HepG2 (cell line): Measurements from ENCODE around the gene NFATC4. TPM values are rescaled to one million over a fixed set of nuclear protein-coding genes. Genes with fewer than 3 reads are reported as not detected.
A peak's percentile ranks its signal among the peaks of the same experiment; 100 is the strongest.

Experiments used
- CEBPG ChIP-seq: IDR thresholded peaks from 2 replicates; pipeline ENCODE4 v1.6.1; 2016
- E2F5 ChIP-seq: sonication (generic); formaldehyde crosslinking; conservative IDR thresholded peaks from 2 replicates; pipeline ENCODE4 v1.4.0; 2020; ENCODE audit warnings: missing genetic modification reagents
- FOXA3 ChIP-seq: IDR thresholded peaks from 2 replicates; pipeline ENCODE4 v1.6.1; 2016; ENCODE audit warnings: missing genetic modification reagents, missing compliant biosample characterization
- GTF2F1 ChIP-seq: fragments of 150-350 bp; IDR thresholded peaks from 2 replicates; pipeline ENCODE4 v1.6.1; 2014; ENCODE audit warnings: low read length
- HOXA9 ChIP-seq: sonication (generic); formaldehyde crosslinking; IDR thresholded peaks from 2 replicates; pipeline ENCODE4 v1.8.1; 2022; ENCODE audit warnings: missing genetic modification reagents, mild to moderate bottlenecking, moderate library complexity, borderline replicate concordance
- IRX3 ChIP-seq: sonication (generic); formaldehyde crosslinking; IDR thresholded peaks from 2 replicates; pipeline ENCODE4 v1.8.1; 2023; ENCODE audit warnings: mild to moderate bottlenecking, low read depth, missing genetic modification reagents, borderline replicate concordance
- MED13 ChIP-seq: sonication (generic); formaldehyde crosslinking; IDR thresholded peaks from 2 replicates; pipeline ENCODE4 v1.5.0; 2020; ENCODE audit warnings: missing genetic modification reagents
- MTA3 ChIP-seq: sonication (generic); formaldehyde crosslinking; IDR thresholded peaks from 2 replicates; pipeline ENCODE4 v1.4.0; 2020; ENCODE audit warnings: missing genetic modification reagents
- NFE2L1 ChIP-seq: sonication (generic); formaldehyde crosslinking; IDR thresholded peaks from 2 replicates; pipeline ENCODE4 v1.4.0; 2020; ENCODE audit warnings: missing genetic modification reagents, mild to moderate bottlenecking, borderline replicate concordance
- NONO ChIP-seq, 2 experiments: fragments of 450-650 bp in 1 of 2; sonication (generic) in 1 of 2; formaldehyde crosslinking in 1 of 2; IDR thresholded peaks in 1 of 2; conservative IDR thresholded peaks in 1 of 2; 2 replicates each; pipeline versions ENCODE4 v1.6.1 to v1.8.0; 2017 to 2022; ENCODE audit warnings: mild to moderate bottlenecking in 1 of 2, missing genetic modification reagents in 1 of 2, moderate library complexity in 1 of 2
- NR2F6 ChIP-seq, 2 experiments: IDR thresholded peaks; 2 replicates each; pipeline ENCODE4 v1.6.1; 2016; ENCODE audit warnings: antibody characterized with exemption in 1 of 2, mild to moderate bottlenecking in 1 of 2
- SOX6 ChIP-seq, 2 experiments: fragments of 450-650 bp in 1 of 2; sonication (generic) in 1 of 2; formaldehyde crosslinking in 1 of 2; IDR thresholded peaks; 2 replicates each; pipeline versions ENCODE4 v1.4.0 to v1.6.1; 2017 to 2020; ENCODE audit warnings: antibody characterized with exemption in 1 of 2, mild to moderate bottlenecking in 1 of 2, missing genetic modification reagents in 1 of 2
- SYNCRIP ChIP-seq: fragments of 200-400 bp; formaldehyde crosslinking; IDR thresholded peaks from 2 replicates; pipeline ENCODE4 v1.6.1; 2018; ENCODE audit warnings: mild to moderate bottlenecking, low read depth, low read length; ENCODE audit not compliant: insufficient read depth
- TAF15 ChIP-seq: fragments of 200-400 bp; formaldehyde crosslinking; IDR thresholded peaks from one replicate; pipeline ENCODE4 v1.6.1; 2018; ENCODE audit warnings: mild to moderate bottlenecking, low read depth, low read length; ENCODE audit not compliant: poor library complexity, severe bottlenecking
- ZBTB26 ChIP-seq: IDR thresholded peaks from 2 replicates; pipeline ENCODE4 v1.6.1; 2016; ENCODE audit warnings: missing compliant biosample characterization, missing genetic modification reagents, borderline replicate concordance
- ZMAT5 ChIP-seq: sonication (generic); formaldehyde crosslinking; IDR thresholded peaks from 2 replicates; pipeline ENCODE4 v1.5.0; 2020; ENCODE audit warnings: mild to moderate bottlenecking, low read depth, missing genetic modification reagents, borderline replicate concordance
- ZMYM2 ChIP-seq: sonication (generic); formaldehyde crosslinking; IDR thresholded peaks from 2 replicates; pipeline ENCODE4 v1.8.0; 2022; ENCODE audit warnings: mild to moderate bottlenecking, missing genetic modification reagents
- ZNF674 ChIP-seq: sonication (generic); formaldehyde crosslinking; IDR thresholded peaks from 2 replicates; pipeline ENCODE4 v1.5.0; 2020; ENCODE audit warnings: low read depth, mild to moderate bottlenecking, missing genetic modification reagents
- ZNF788 ChIP-seq: sonication (generic); formaldehyde crosslinking; IDR thresholded peaks from 2 replicates; pipeline ENCODE4 v1.5.0; 2020; ENCODE audit warnings: mild to moderate bottlenecking, missing genetic modification reagents, borderline replicate concordance
- ZNF800 ChIP-seq: sonication (generic); formaldehyde crosslinking; IDR thresholded peaks from 2 replicates; pipeline ENCODE4 v1.4.0; 2020; ENCODE audit warnings: missing genetic modification reagents
- ZSCAN31 ChIP-seq: sonication (generic); formaldehyde crosslinking; IDR thresholded peaks from 2 replicates; pipeline ENCODE4 v1.5.0; 2020; ENCODE audit warnings: low read depth, mild to moderate bottlenecking, missing genetic modification reagents
- ZXDC ChIP-seq: sonication (generic); formaldehyde crosslinking; IDR thresholded peaks from 2 replicates; pipeline ENCODE4 v1.5.0; 2020; ENCODE audit warnings: mild to moderate bottlenecking, missing genetic modification reagents
- polyA plus RNA-seq, 8 experiments: library from polyadenylated mRNA; depleted of rRNA in 3 of 8; stranded (reverse) in 7 of 8; unstranded in 1 of 8; fragments of >200 nt; fragmentation: Illumina TruSeq in 4 of 8; extraction: Trizol in 4 of 8; gene quantifications; 2 replicates each; pipeline versions ENCODE4 v1.2.1 to v1.2.3, GENCODE V29; 2011 to 2016; ENCODE audit warnings: low read depth in 4 of 8, missing spikeins in 1 of 8, mixed read lengths in 1 of 8; ENCODE audit not compliant: insufficient read depth in 1 of 8
- total RNA-seq, 5 experiments: library from RNA; depleted of rRNA; stranded (reverse); fragments of >200 nt; fragmentation: Illumina TruSeq; extraction: Trizol; gene quantifications; 2 replicates each; pipeline ENCODE4 v1.2.3, GENCODE V29; 2016; ENCODE audit warnings: low read depth in 1 of 5

NFATC4 gene
- total and polyA plus RNA-seq, 2 of the 13 experiments (the other 11 are each of a cell fraction or from before 2014, with no cell fraction given), result 0.04 to 0.15 TPM

- TF ChIP-seq SYNCRIP (no peak), HOXA9 (CRISPR knock-in tag) (no peak), SOX6 (IDR thresholded peaks at IDR 0.05) (no peak), SOX6 (CRISPR knock-in tag; IDR thresholded peaks at IDR 0.05) (peak; percentile 71), NFE2L1 (CRISPR knock-in tag) (0 out of 2 replicates have a peak, but pooled peaks have one; percentile 36), MED13 (CRISPR knock-in tag) (no peak), GTF2F1 (no peak), ZBTB26 (CRISPR knock-in tag) (peak; percentile 84), ZNF788 (CRISPR knock-in tag) (peak; percentile 95; the same call in 1 of the 2 replicates), E2F5 (peak; percentile 14; the same call in 1 of the 2 replicates), NONO (IDR thresholded peaks at IDR 0.05) (no peak), NONO (CRISPR knock-in tag; conservative IDR thresholded peaks at IDR 0.05) (peak; percentile 82), TAF15 (no peak), MTA3 (CRISPR knock-in tag) (no peak), ZMAT5 (CRISPR knock-in tag) (no peak), ZXDC (CRISPR knock-in tag) (no peak), ZNF674 (CRISPR knock-in tag) (no peak), CEBPG (peak; percentile 35; the same call in 1 of the 2 replicates), FOXA3 (CRISPR knock-in tag) (peak; percentile 82), ZMYM2 (peak; percentile 87), IRX3 (CRISPR knock-in tag) (0 out of 2 replicates have a peak, but pooled peaks have one; percentile 13), ZSCAN31 (CRISPR knock-in tag) (peak; percentile 82; the same call in 1 of the 2 replicates), ZNF800 (CRISPR knock-in tag) (no peak), NR2F6 (IDR thresholded peaks at IDR 0.05) (no peak), NR2F6 (CRISPR knock-in tag; IDR thresholded peaks at IDR 0.05) (peak; percentile 56; the same call in 1 of the 2 replicates)
Observed at GRCh38 chr14:24426912-24427536, 59.0 kb downstream of the NFATC4 start (continued).
